ENCODE measurements around the gene EMX2.
A peak's percentile ranks its signal among the peaks of the same experiment; 100 is the strongest.

The EMX2 gene

GRCh38 chr10:117542706-117543224, at the start of gene EMX2:
Gene EMX2 (plus strand): TSS chr10:117542746. CDS start chr10:117543268, 522 bp downstream.
- H3K4me3 ChIP-seq (ENCODE audit: insufficient read length, low read depth) = peak within 1 kb of the TSS; percentile 30
- H3K27me3 ChIP-seq (ENCODE audit: insufficient read depth, insufficient read length) = peaks cover 98% of the 10 kb centered on the region

GRCh38 chr10:117496031-117496430, 46.5 kb upstream of the EMX2 start:
- peaks cover 4% of the 10 kb centered on the region for H3K4me1 ChIP-seq (ENCODE audit: insufficient read depth, insufficient read length)
- DNase-seq (ENCODE audit: low read depth, low spot score) = no peak

More at GRCh38 chr10:117542706-117543224, at the start of gene EMX2:
- no peak for DNase-seq (ENCODE audit: low read depth, low spot score)
- Histone ChIP-seq H3K36me3 (ENCODE audit: insufficient read depth, insufficient read length, low read length) (no peaks in the 10 kb centered on the region), H3K4me1 (ENCODE audit: insufficient read depth, insufficient read length) (peaks cover 9% of the 10 kb centered on the region), H3K9me3 (ENCODE audit: insufficient read depth, low read length) (no peaks in the 10 kb centered on the region), H3K9ac (ENCODE audit: insufficient read length, low read depth) (peak within 1 kb of the TSS; percentile 67)
- TF ChIP-seq YY1 (IDR thresholded peaks at IDR 0.05; ENCODE audit: insufficient read depth, insufficient read length) (no peak), SUZ12 (IDR thresholded peaks at IDR 0.05; ENCODE audit: extremely low read depth, insufficient read depth, insufficient read length) (no peak), ZNF274 (IDR thresholded peaks at IDR 0.05; ENCODE audit: low read depth, low read length) (no peak)

GRCh38 chr10:117496616-117497028, 45.9 kb upstream of the EMX2 start:
- no peak overlapping the region for H3K9ac ChIP-seq (ENCODE audit: insufficient read length, low read depth)
- H3K36me3 ChIP-seq (ENCODE audit: insufficient read depth, insufficient read length, low read length) = no peaks in the 10 kb centered on the region
- peak; percentile 66 for DNase-seq (ENCODE audit: low read depth, low spot score)
- no peaks in the 10 kb centered on the region for H3K9me3 ChIP-seq (ENCODE audit: insufficient read depth, low read length)
- peaks cover 4% of the 10 kb centered on the region for H3K4me1 ChIP-seq (ENCODE audit: insufficient read depth, insufficient read length)
- H3K4me3 ChIP-seq (ENCODE audit: insufficient read length, low read depth) = no peak overlapping the region
- no peak for TF ChIP-seq YY1 (IDR thresholded peaks at IDR 0.05; ENCODE audit: insufficient read depth, insufficient read length)
- no peak for TF ChIP-seq SUZ12 (IDR thresholded peaks at IDR 0.05; ENCODE audit: extremely low read depth, insufficient read depth, insufficient read length)
- no peak for TF ChIP-seq ZNF274 (IDR thresholded peaks at IDR 0.05; ENCODE audit: low read depth, low read length)
- no peaks in the 10 kb centered on the region for H3K27me3 ChIP-seq (ENCODE audit: insufficient read depth, insufficient read length)

More at GRCh38 chr10:117496031-117496430, 46.5 kb upstream of the EMX2 start:
- no peaks in the 10 kb centered on the region for H3K27me3 ChIP-seq (ENCODE audit: insufficient read depth, insufficient read length)
- H3K36me3 ChIP-seq (ENCODE audit: insufficient read depth, insufficient read length, low read length) = no peaks in the 10 kb centered on the region
- no peaks in the 10 kb centered on the region for H3K9me3 ChIP-seq (ENCODE audit: insufficient read depth, low read length)
- TF ChIP-seq SUZ12 (IDR thresholded peaks at IDR 0.05; ENCODE audit: extremely low read depth, insufficient read depth, insufficient read length) (no peak), YY1 (IDR thresholded peaks at IDR 0.05; ENCODE audit: insufficient read depth, insufficient read length) (no peak), ZNF274 (IDR thresholded peaks at IDR 0.05; ENCODE audit: low read depth, low read length) (no peak)
- H3K9ac ChIP-seq (ENCODE audit: insufficient read length, low read depth) = no peak overlapping the region
- H3K4me3 ChIP-seq (ENCODE audit: insufficient read length, low read depth) = no peak overlapping the region

GRCh38 chr10:117497736-117498135, 44.8 kb upstream of the EMX2 start:
- H3K4me1 ChIP-seq (ENCODE audit: insufficient read depth, insufficient read length) = peaks cover 4% of the 10 kb centered on the region
- no peaks in the 10 kb centered on the region for H3K27me3 ChIP-seq (ENCODE audit: insufficient read depth, insufficient read length)
- H3K4me3 ChIP-seq (ENCODE audit: insufficient read length, low read depth) = no peak overlapping the region
- no peak for DNase-seq (ENCODE audit: low read depth, low spot score)
- H3K36me3 ChIP-seq (ENCODE audit: insufficient read depth, insufficient read length, low read length) = no peaks in the 10 kb centered on the region
- no peak overlapping the region for H3K9ac ChIP-seq (ENCODE audit: insufficient read length, low read depth)
- TF ChIP-seq SUZ12 (IDR thresholded peaks at IDR 0.05; ENCODE audit: extremely low read depth, insufficient read depth, insufficient read length) = no peak
- TF ChIP-seq YY1 (IDR thresholded peaks at IDR 0.05; ENCODE audit: insufficient read depth, insufficient read length) = no peak
- no peak for TF ChIP-seq ZNF274 (IDR thresholded peaks at IDR 0.05; ENCODE audit: low read depth, low read length)
- no peaks in the 10 kb centered on the region for H3K9me3 ChIP-seq (ENCODE audit: insufficient read depth, low read length)

GRCh38 chr10:117499248-117500105, 43.1 kb upstream of the EMX2 start:
- DNase-seq (ENCODE audit: low read depth, low spot score) = no peak
- Histone ChIP-seq H3K36me3 (ENCODE audit: insufficient read depth, insufficient read length, low read length) (no peaks in the 10 kb centered on the region), H3K27me3 (ENCODE audit: insufficient read depth, insufficient read length) (no peaks in the 10 kb centered on the region), H3K4me3 (ENCODE audit: insufficient read length, low read depth) (no peak overlapping the region), H3K9ac (ENCODE audit: insufficient read length, low read depth) (no peak overlapping the region), H3K4me1 (ENCODE audit: insufficient read depth, insufficient read length) (peaks cover 4% of the 10 kb centered on the region), H3K9me3 (ENCODE audit: insufficient read depth, low read length) (no peaks in the 10 kb centered on the region)
- TF ChIP-seq ZNF274 (IDR thresholded peaks at IDR 0.05; ENCODE audit: low read depth, low read length) (no peak), YY1 (IDR thresholded peaks at IDR 0.05; ENCODE audit: insufficient read depth, insufficient read length) (no peak), SUZ12 (IDR thresholded peaks at IDR 0.05; ENCODE audit: extremely low read depth, insufficient read depth, insufficient read length) (no peak)

GRCh38 chr10:117500456-117500855, 42.1 kb upstream of the EMX2 start:
- H3K4me3 ChIP-seq (ENCODE audit: insufficient read length, low read depth) = no peak overlapping the region
- H3K36me3 ChIP-seq (ENCODE audit: insufficient read depth, insufficient read length, low read length) = no peaks in the 10 kb centered on the region
- TF ChIP-seq ZNF274 (IDR thresholded peaks at IDR 0.05; ENCODE audit: low read depth, low read length) (no peak), YY1 (IDR thresholded peaks at IDR 0.05; ENCODE audit: insufficient read depth, insufficient read length) (no peak), SUZ12 (IDR thresholded peaks at IDR 0.05; ENCODE audit: extremely low read depth, insufficient read depth, insufficient read length) (no peak)
- H3K9me3 ChIP-seq (ENCODE audit: insufficient read depth, low read length) = no peaks in the 10 kb centered on the region
- no peaks in the 10 kb centered on the region for H3K27me3 ChIP-seq (ENCODE audit: insufficient read depth, insufficient read length)
- no peak for DNase-seq (ENCODE audit: low read depth, low spot score)
- H3K4me1 ChIP-seq (ENCODE audit: insufficient read depth, insufficient read length) = peaks cover 4% of the 10 kb centered on the region
- no peak overlapping the region for H3K9ac ChIP-seq (ENCODE audit: insufficient read length, low read depth)

- TF ChIP-seq ZNF274 (IDR thresholded peaks at IDR 0.05; ENCODE audit: low read depth, low read length) (no peak), YY1 (IDR thresholded peaks at IDR 0.05; ENCODE audit: insufficient read depth, insufficient read length) (no peak), SUZ12 (IDR thresholded peaks at IDR 0.05; ENCODE audit: extremely low read depth, insufficient read depth, insufficient read length) (no peak)
- Histone ChIP-seq H3K4me3 (ENCODE audit: insufficient read length, low read depth) (no peak overlapping the region), H3K4me1 (ENCODE audit: insufficient read depth, insufficient read length) (peaks cover 4% of the 10 kb centered on the region), H3K27me3 (ENCODE audit: insufficient read depth, insufficient read length) (no peaks in the 10 kb centered on the region), H3K9me3 (ENCODE audit: insufficient read depth, low read length) (no peaks in the 10 kb centered on the region), H3K36me3 (ENCODE audit: insufficient read depth, insufficient read length, low read length) (no peaks in the 10 kb centered on the region), H3K9ac (ENCODE audit: insufficient read length, low read depth) (no peak overlapping the region)
- no peak for DNase-seq (ENCODE audit: low read depth, low spot score)
Measured at GRCh38 chr10:117501460-117502035, 41.0 kb upstream of the EMX2 start.

All from NT2/D1 (cell line).